Measurements from ENCODE around the gene SPEM2. TPM values are rescaled to one million over a fixed set of nuclear protein-coding genes. Genes with fewer than 3 reads are reported as not detected.
A peak's percentile ranks its signal among the peaks of the same experiment; 100 is the strongest.

The SPEM2 gene
- total RNA-seq, 4 donors from 2014 or later = not detected

GRCh38 chr17:7431231-7431630, 5.8 kb downstream of the SPEM2 start:
- DNase-seq (ENCODE audit: low spot score in 2 of 2) = no peak
- no peak overlapping the region for H3K4me3 ChIP-seq (ENCODE audit: low read depth, poor library complexity, severe bottlenecking)
- WGBS, 2 donors = 81 to 89% methylated on average over 1 of the region's 1 CpG
- intact Hi-C loops (cut with DNase I; ENCODE audit: low total_unique reads) = loop anchor here (10.0 kb wide), 1 partner anchor 134 kb away; the partner anchor contains the start of gene SENP3
- no peak for TF ChIP-seq POLR2A (IDR thresholded peaks at IDR 0.05)
- no peak for TF ChIP-seq CTCF (IDR thresholded peaks at IDR 0.05)

DNA sequence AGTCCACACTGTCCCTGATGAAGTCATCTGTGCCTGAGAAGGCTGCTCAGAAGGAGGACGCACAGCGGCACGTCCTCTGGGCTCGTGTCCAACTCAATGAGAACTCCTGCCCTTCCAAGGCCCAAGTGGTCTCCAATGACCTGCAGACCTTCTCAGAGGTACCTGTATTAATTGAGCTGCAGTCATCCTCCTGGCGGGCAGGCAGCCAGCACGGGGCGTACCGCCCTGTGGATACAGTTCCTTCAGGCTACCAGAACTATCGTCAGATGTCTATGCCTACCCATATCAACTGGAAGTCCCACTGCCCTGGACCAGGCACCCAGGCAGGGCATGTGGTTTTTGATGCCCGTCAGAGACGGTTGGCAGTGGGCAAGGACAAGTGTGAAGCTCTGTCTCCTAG, 6.9 kb downstream of the SPEM2 start:
- 86 to 93% methylated on average over 11 of the region's 11 CpGs for WGBS, 2 donors
- DNase-seq (ENCODE audit: low spot score in 2 of 2) = no peak
- TF ChIP-seq CTCF (IDR thresholded peaks at IDR 0.05) = no peak
- no peak for TF ChIP-seq POLR2A (IDR thresholded peaks at IDR 0.05)
- H3K4me3 ChIP-seq (ENCODE audit: low read depth, poor library complexity, severe bottlenecking) = no peak overlapping the region
- intact Hi-C loops (cut with DNase I; ENCODE audit: low total_unique reads) = loop anchor here (10.0 kb wide), 1 partner anchor 133 kb away; the partner anchor contains the start of gene SENP3

- no peak for TF ChIP-seq CTCF (IDR thresholded peaks at IDR 0.05)
- no peak for TF ChIP-seq POLR2A (IDR thresholded peaks at IDR 0.05)
- H3K4me3 ChIP-seq (ENCODE audit: low read depth, poor library complexity, severe bottlenecking) = peak overlapping the region; percentile 22
- intact Hi-C loops (cut with DNase I; ENCODE audit: low total_unique reads) = loop anchor here (10.0 kb wide), 1 partner anchor 129 kb away; the partner anchor contains the start of gene SENP3
- peak; percentile 54 to 93 for DNase-seq (ENCODE audit: low spot score in 2 of 2)
- WGBS, 2 donors = 6 to 8% methylated on average over 39 to 47 of the region's 49 CpGs
Measured at GRCh38 chr17:7435676-7436555, 10.5 kb downstream of the SPEM2 start.

GRCh38 chr17:7436556-7437368, 11.3 kb downstream of the SPEM2 start:
- peak; percentile 58 to 95 for DNase-seq (ENCODE audit: low spot score in 2 of 2)
- WGBS, 2 donors = 5 to 6% methylated on average over 39 to 51 of the region's 92 CpGs
- TF ChIP-seq CTCF (IDR thresholded peaks at IDR 0.05) = no peak
- no peak for TF ChIP-seq POLR2A (IDR thresholded peaks at IDR 0.05)
- no peak overlapping the region for H3K4me3 ChIP-seq (ENCODE audit: low read depth, poor library complexity, severe bottlenecking)
- intact Hi-C loops (cut with DNase I; ENCODE audit: low total_unique reads) = loop anchor here (10.0 kb wide), 1 partner anchor 128 kb away; the partner anchor contains the start of gene SENP3

GRCh38 chr17:7437369-7437863, 12.0 kb downstream of the SPEM2 start:
- WGBS, 2 donors = 17 to 24% methylated on average over 22 to 23 of the region's 31 CpGs
- TF ChIP-seq CTCF (IDR thresholded peaks at IDR 0.05) (no peak), POLR2A (IDR thresholded peaks at IDR 0.05) (no peak)
- intact Hi-C loops (cut with DNase I; ENCODE audit: low total_unique reads) = loop anchor here (10.0 kb wide), 1 partner anchor 127 kb away; the partner anchor contains the start of gene SENP3

More at GRCh38 chr17:7437369-7437863, 12.0 kb downstream of the SPEM2 start:
- H3K4me3 ChIP-seq (ENCODE audit: low read depth, poor library complexity, severe bottlenecking) = no peak overlapping the region
- no peak for DNase-seq (ENCODE audit: low spot score in 2 of 2)
